GM19238 (cell line): Measurements from ENCODE around the gene BCL7B.
"Not testable (repeated sequence)": the region's sequence is repeated elsewhere in the genome, so short reads cannot be mapped to it uniquely, and the experiment has no call there.

Experiments
- DNase-seq: peaks from one replicate; pipeline ENCODE4 v3.0.0; 2011; ENCODE audit warnings: low spot score; ENCODE audit not compliant: insufficient read length

The BCL7B gene

DNA sequence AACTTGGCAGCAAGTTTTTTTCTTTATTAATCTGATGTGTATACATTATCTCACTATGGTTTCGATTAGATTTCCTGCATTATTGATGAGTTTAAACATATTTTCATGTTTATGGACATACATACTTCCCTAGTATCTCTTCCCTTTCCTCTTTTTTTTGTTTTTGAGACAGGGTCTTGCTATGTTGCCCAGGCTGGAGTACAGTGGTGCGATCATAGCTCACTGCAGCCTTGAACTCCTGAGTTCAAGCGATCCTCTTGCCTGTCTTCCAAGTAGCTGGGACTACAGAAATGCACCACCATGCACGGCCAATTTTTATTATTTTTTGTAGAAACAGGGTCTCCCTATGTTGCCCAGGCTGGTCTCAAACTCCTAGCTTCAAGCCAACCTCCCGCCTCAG is 54.3 kb downstream of the BCL7B start:
- no peak for DNase-seq

DNA sequence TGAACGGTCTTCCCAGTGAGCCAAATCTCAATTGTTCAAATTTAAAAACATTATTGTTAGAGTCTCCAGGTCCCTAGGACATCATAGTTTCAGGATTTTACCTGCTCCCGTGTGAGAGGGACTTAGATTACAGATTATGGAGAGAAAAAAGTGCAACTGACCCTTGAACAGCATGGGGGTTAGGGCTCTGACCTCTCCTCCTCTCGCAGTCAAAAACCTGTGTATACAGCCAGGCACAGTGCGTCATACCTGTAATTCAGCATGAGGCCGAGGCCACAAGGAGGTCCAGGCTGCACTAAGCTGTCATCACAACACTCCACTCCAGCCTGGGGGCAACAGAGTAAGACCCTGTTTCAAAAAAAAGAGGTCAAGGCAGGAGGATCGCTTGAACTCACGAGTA is 60.9 kb downstream of the BCL7B start:
- no peak for DNase-seq

DNA sequence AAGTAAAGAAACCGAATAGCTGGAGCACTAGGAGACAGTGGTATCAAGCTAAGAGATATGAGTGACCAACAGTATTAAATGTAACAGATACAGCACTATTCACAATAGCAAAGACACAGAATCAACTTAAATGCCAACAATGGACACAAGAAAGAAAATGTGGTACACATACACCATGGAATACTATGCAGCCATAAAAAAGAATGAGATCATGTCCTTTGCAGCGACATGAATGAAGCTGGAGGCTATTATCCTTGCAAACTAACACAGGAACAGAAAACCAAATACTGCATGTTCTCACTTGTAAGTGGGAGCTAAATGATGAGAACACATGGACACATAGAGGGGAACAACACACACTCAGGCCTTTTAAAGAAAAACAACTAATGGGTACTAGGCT is 62.0 kb downstream of the BCL7B start:
- DNase-seq, result not testable (repeated sequence)

DNA sequence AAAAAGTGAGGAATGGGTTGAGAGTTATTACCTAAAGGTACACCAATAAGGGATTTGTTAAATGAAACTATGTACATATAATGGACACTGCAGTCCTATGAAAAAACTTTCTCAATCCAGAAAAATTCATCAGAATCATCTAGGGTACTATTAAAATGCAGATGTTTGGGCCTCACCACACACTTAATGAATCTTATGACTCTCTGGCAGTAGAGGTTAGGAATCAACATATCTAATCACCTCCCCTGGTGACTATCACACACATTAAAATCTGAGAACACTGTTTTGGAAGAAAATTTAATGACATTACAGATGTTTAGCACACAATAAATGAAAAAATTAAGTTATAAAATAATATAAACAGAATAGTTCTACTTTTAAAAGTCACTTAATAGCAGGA is 67.5 kb downstream of the BCL7B start:
- DNase-seq, result no peak

DNA sequence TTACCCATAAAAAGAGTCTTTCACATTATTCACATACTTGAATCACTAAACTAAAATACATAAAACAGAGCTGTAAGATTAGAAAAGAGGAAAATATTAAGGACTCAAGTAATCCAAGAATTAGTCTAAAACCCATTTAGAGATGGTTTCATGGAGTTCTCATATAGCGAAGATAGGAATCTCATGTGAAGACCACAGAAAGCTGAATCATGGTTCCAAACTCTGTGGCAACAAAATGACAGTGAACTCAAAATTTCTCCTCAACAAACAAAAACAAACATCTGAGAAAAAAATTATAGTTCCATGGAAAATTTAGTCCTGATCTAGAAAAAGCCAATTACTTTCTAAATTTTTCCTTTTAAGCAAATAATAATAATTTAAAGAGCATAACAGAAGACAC is 70.0 kb downstream of the BCL7B start:
- DNase-seq, result no peak
